Lower leg skin (tissue), 3 donors: ENCODE results near the gene RAB10.

Experiments
- POLR2A ChIP-seq, 2 donors: fragments of 450-650 bp; IDR thresholded peaks; one replicate each; pipeline ENCODE4 v1.6.1; 2016 to 2017; ENCODE audit warnings: antibody characterized with exemption in 2 of 2, mild to moderate bottlenecking in 1 of 2, moderate library complexity in 1 of 2
- TF ChIP-seq, protein P1 (sequence below), 3 donors: fragments of 450-650 bp; IDR thresholded peaks; one replicate each; pipeline ENCODE4 v1.5.1; 2016; ENCODE audit warnings: antibody characterized with exemption in 3 of 3, mild to moderate bottlenecking in 3 of 3, moderate library complexity in 2 of 3

DNA sequence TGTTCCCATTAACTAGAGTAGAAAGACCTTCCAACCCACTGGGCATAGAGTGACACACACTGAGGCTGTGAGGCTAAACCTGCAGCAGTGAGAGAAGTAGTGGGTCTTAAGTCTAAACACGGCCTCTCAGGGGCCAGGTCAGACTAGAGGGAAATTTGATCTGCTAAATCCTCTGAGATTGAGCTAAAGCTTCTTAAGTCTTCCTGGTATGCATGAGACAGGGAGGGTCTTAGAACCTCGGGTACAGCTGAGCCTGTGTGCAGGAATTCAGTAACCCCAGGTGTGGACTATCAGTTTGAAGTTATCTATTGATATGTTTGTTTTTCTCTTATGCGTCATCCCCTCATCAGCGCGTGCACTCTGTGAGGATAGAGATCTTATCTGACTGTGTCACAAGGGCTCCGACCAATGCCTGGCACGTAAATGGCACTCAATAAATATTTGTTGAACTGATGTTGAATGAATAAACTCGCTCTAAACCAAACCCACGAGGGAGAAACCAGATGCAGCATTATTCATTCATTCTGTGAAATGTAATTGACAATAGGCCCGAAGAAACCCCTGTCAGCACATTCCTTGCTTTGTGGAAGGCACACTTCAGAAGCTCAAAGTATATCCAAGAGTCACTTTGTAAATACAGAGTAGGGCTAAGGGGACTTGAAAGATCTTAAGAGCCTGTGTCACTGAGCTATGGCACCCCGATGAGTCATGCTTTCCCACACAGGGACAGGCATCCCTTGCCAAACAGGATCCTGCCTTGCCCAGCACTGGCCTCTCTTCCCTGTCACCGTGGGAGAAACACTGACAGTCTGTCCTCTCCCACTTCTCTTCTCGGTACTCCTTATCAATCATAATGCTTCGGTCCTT lies 21.7 kb upstream of the RAB10 start:
- TF ChIP-seq, protein P1, sequence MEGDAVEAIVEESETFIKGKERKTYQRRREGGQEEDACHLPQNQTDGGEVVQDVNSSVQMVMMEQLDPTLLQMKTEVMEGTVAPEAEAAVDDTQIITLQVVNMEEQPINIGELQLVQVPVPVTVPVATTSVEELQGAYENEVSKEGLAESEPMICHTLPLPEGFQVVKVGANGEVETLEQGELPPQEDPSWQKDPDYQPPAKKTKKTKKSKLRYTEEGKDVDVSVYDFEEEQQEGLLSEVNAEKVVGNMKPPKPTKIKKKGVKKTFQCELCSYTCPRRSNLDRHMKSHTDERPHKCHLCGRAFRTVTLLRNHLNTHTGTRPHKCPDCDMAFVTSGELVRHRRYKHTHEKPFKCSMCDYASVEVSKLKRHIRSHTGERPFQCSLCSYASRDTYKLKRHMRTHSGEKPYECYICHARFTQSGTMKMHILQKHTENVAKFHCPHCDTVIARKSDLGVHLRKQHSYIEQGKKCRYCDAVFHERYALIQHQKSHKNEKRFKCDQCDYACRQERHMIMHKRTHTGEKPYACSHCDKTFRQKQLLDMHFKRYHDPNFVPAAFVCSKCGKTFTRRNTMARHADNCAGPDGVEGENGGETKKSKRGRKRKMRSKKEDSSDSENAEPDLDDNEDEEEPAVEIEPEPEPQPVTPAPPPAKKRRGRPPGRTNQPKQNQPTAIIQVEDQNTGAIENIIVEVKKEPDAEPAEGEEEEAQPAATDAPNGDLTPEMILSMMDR (IDR thresholded peaks at IDR 0.05), result no peak
- TF ChIP-seq POLR2A (IDR thresholded peaks at IDR 0.05), result no peak
